ENCODE results near the gene ADAP2.

GRCh38 chr17:30969989-30970830, 48.5 kb downstream of the ADAP2 start:
- TF ChIP-seq CTCF (conservative IDR thresholded peaks at IDR 0.05 in 1 of 2, IDR thresholded peaks at IDR 0.05 in 1 of 2; ENCODE audit: low read depth in 1 of 2, low read length in 2 of 2) = peak in 1 of 2 donors; percentile 75
- no peak for TF ChIP-seq EZH2 (IDR thresholded peaks at IDR 0.05; ENCODE audit: low read length, missing control alignments)
